ENCODE results near the gene CA10.

CA10 gene

DNA sequence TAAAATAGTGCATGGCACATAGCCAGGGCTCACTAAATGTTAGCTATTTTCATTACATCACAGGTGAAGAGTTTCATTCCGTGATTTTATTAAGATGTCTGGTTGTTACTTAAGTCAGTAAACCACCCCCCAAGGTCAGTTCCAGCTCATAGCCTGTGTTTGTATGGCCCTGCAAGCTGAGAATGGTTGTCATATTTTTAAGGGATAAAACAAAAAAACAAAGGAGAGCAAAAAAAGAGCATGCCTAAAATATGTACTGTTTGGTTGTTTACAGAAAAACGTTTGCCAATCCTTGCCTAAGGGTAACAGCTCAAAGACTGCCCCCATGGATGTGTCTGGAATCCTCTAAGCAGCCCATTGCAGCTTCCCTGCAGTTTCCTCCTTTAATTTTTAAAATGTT is 329.6 kb downstream of the CA10 start:
- H3K4me3 ChIP-seq (ENCODE audit: low read depth, low read length) = no peak overlapping the region
- TF ChIP-seq, protein P1, sequence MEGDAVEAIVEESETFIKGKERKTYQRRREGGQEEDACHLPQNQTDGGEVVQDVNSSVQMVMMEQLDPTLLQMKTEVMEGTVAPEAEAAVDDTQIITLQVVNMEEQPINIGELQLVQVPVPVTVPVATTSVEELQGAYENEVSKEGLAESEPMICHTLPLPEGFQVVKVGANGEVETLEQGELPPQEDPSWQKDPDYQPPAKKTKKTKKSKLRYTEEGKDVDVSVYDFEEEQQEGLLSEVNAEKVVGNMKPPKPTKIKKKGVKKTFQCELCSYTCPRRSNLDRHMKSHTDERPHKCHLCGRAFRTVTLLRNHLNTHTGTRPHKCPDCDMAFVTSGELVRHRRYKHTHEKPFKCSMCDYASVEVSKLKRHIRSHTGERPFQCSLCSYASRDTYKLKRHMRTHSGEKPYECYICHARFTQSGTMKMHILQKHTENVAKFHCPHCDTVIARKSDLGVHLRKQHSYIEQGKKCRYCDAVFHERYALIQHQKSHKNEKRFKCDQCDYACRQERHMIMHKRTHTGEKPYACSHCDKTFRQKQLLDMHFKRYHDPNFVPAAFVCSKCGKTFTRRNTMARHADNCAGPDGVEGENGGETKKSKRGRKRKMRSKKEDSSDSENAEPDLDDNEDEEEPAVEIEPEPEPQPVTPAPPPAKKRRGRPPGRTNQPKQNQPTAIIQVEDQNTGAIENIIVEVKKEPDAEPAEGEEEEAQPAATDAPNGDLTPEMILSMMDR (IDR thresholded peaks at IDR 0.05; ENCODE audit: low read depth, low read length) = no peak
- in situ Hi-C loops (cut with HindIII; ENCODE audit: low sequenced_read_pairs) = no loop called here
- no peak for DNase-seq (ENCODE audit: low read depth, low spot score)

DNA sequence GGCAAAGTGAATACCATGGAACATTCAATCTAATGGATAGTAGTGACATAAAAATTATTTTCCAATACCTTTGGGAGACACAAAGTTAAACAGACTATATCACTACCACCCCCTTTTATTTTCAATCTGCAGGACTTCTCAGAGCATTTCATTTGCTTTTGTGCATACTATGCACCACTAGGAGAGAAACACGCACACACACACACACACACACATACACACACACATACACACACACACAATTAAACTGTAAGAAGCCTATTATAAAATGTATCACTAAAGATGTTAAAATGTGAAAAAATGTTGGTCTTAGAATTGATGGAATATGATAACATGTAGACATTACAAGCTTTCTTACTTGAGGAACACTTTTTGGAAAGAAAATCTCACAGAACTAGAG is 331.4 kb downstream of the CA10 start:
- in situ Hi-C loops (cut with HindIII; ENCODE audit: low sequenced_read_pairs) = no loop called here
- DNase-seq (ENCODE audit: low read depth, low spot score) = no peak
- H3K4me3 ChIP-seq (ENCODE audit: low read depth, low read length) = no peak overlapping the region
- TF ChIP-seq, protein P1 (IDR thresholded peaks at IDR 0.05; ENCODE audit: low read depth, low read length) = no peak

DNA sequence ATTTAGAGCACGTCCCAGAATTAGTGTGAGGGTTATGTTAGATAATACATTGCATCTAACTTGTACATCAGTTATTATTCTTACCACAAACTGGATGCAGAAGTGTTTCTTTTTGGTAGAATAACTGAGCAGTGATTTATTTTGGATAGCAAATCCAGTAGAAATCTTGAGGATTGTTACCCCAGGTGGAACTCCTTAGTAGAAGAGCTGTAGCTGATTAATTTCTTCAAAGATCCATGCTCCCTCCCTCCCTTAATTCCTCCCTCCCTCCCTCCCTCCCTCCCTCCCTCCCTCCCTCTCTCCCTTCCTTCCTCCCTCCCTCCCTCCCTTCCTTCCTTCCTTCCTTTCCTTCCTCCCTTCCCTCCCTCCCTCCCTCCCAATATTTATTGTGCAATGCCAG is 337.7 kb downstream of the CA10 start:
- no peak overlapping the region for H3K4me3 ChIP-seq (ENCODE audit: low read depth, low read length)
- no peak for DNase-seq (ENCODE audit: low read depth, low spot score)
- in situ Hi-C loops (cut with HindIII; ENCODE audit: low sequenced_read_pairs) = no loop called here
- TF ChIP-seq, protein P1 (IDR thresholded peaks at IDR 0.05; ENCODE audit: low read depth, low read length) = no peak

DNA sequence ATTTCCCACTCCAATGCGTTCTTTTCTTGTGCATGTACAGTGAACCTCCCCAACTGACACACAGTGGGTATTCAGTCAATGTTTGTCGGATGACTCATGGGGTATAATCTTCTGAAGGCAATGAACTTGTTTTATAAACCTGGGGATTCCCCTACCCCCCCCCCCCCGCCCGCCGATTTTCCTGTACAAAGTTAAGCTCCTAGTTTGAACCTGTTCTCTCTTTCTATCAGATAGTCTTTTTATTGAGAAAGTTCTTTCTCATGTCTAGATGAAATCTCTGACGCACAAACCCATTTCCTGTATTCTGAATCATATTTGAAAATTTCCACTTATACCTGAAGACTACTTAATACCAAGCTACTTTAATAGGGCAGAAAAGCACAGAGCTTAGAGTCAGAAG is 338.3 kb downstream of the CA10 start:
- TF ChIP-seq, protein P1 (IDR thresholded peaks at IDR 0.05; ENCODE audit: low read depth, low read length) = no peak
- in situ Hi-C loops (cut with HindIII; ENCODE audit: low sequenced_read_pairs) = no loop called here
- no peak for DNase-seq (ENCODE audit: low read depth, low spot score)
- H3K4me3 ChIP-seq (ENCODE audit: low read depth, low read length) = no peak overlapping the region

DNA sequence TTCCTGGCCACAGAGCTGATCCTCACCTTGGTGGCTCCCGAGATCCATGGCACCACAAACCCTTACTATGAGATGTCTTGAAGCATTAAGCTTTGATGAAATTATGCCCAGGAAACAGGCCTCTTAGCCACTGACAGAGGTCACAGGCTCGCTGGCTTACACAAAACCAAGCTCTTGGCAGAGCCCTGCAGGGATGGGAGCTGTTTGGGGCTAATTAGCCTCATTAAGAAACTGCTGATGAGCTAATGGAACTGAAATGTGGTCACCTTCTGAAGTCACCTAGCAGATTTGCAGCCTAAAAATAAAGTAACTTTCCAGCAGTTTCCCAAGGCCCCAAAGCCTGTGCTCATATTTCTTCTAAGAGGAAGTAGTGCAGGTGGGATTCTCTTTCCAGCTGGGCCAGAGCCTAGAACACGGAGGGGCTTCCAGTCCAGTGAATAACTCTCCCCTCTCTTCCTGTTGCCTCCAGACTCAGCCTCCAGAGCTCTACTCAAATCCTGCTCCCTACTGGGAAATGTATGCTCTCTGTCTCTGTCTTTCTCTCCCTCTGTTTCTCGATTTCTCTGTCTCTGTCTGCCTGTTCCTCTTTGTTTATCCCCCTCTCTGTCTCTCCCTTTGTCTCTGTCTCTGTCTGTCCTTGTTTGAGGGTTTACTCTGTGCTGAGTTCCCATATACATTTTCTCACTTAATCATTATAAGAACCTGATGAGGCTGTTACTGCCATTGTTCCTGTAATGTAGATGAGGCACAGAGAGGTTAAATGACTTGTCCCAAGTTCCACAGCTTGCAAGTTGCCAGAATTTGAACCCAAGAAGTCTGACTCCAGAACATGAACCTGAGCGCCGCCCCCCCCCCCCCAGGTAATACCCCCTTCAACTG is 338.9 kb downstream of the CA10 start:
- in situ Hi-C loops (cut with HindIII; ENCODE audit: low sequenced_read_pairs) = no loop called here

DNA sequence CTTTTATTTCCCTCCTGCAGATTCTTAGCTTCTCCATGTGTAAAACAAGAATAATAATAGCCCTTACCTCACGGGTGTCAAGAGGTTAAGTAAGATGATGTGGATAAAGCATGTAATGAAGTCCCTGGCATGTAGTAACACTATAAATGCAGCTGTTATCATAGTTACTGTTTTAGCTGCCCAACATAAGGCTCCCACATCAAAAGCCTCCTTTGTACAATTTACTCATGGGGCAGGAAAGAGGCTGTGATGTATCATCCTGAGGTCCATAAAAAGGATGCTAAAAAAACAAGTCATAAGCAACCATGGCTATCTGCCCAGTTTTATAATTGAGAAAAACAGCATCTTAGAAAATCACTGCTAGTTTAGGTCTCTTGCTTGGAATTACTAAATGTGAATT is 339.7 kb downstream of the CA10 start:
- no peak for DNase-seq (ENCODE audit: low read depth, low spot score)
- no peak overlapping the region for H3K4me3 ChIP-seq (ENCODE audit: low read depth, low read length)
- TF ChIP-seq, protein P1 (IDR thresholded peaks at IDR 0.05; ENCODE audit: low read depth, low read length) = no peak
- in situ Hi-C loops (cut with HindIII; ENCODE audit: low sequenced_read_pairs) = no loop called here

More for the DNA sequence above, 338.9 kb downstream of the CA10 start:
- TF ChIP-seq, protein P1 (IDR thresholded peaks at IDR 0.05; ENCODE audit: low read depth, low read length) = no peak
- DNase-seq (ENCODE audit: low read depth, low spot score) = no peak
- H3K4me3 ChIP-seq (ENCODE audit: low read depth, low read length) = no peak overlapping the region
